ENCODE results near the gene ZGRF1.
A peak's percentile ranks its signal among the peaks of the same experiment; 100 is the strongest.
"Not testable (repeated sequence)": the region's sequence is repeated elsewhere in the genome, so short reads cannot be mapped to it uniquely, and the experiment has no call there.

ZGRF1 gene

GRCh38 chr4:112560084-112560483 is 76.6 kb downstream of the ZGRF1 start:
- DNase-seq (ENCODE audit: low read depth in 2 of 3, low spot score in 1 of 3): no peak

DNA sequence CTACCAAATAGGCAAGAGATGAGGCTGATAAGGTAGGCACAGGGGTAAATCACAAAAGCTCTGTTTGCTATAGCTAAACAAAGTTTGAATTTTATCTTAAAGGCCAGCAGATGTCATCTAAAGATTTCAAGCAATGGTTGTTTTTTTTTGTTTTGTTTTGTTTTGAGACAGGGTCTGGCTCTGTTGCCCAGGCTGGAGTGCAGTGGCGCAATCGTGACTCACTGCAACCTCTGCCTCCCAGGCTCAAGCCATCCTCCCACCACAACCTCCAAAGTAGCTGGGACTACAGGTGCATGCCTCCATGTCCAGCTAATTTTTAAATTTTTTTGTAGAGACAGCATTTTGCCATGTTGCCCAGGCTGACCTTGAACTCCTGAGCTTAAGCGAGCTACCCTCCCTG is 77.7 kb downstream of the ZGRF1 start:
- DNase-seq (ENCODE audit: low read depth in 2 of 3, low spot score in 1 of 3): no peak

GRCh38 chr4:112557676-112558411 is 78.9 kb downstream of the ZGRF1 start:
- no peak for DNase-seq (ENCODE audit: low read depth in 2 of 3, low spot score in 1 of 3)

GRCh38 chr4:112554271-112554670 is 82.4 kb downstream of the ZGRF1 start:
- not testable (repeated sequence) for DNase-seq (ENCODE audit: low read depth in 2 of 3, low spot score in 1 of 3)

DNA sequence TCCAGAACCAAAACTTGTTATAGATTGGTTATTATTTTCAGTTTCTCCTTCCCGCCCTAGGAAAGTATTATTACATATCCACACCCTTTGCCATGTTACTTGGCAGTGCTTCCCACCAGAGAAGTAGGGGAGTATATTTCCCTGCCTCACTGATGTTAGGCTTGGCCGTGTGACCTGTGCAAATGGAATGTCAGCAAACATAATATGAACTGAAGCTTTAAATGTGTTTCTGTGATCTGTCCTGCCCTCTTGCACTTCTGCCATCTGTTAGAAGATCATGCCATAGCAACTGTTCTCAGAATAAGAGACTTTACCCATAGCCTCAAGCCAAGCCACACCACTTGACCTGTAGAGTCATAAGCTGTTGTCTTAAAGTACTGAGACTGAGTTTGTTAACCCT is 84.0 kb downstream of the ZGRF1 start:
- no peak for DNase-seq (ENCODE audit: low read depth in 2 of 3, low spot score in 1 of 3)

- DNase-seq (ENCODE audit: low read depth in 2 of 3, low spot score in 1 of 3): no peak
Observed at GRCh38 chr4:112550728-112551127, 86.0 kb downstream of the ZGRF1 start.

DNA sequence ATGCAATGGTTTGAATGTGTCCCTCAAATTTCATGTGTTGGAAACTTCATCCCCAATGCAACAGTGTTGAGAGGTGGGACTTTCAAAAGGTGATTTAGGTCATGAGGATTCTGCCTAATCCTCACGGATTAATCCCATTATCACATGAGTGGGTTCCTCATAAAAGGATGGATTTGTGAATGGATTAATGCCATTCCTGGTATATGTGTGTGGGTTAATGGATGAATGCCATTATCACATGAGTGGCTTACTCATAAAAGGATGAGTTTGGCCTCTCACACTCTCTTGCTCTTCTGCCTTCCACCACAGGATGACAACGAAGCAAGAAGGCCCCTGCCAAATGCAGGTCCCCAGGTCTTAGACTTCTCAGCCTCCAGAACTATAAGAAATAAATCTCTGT is 90.2 kb downstream of the ZGRF1 start:
- DNase-seq (ENCODE audit: low read depth in 2 of 3, low spot score in 1 of 3): no peak

DNA sequence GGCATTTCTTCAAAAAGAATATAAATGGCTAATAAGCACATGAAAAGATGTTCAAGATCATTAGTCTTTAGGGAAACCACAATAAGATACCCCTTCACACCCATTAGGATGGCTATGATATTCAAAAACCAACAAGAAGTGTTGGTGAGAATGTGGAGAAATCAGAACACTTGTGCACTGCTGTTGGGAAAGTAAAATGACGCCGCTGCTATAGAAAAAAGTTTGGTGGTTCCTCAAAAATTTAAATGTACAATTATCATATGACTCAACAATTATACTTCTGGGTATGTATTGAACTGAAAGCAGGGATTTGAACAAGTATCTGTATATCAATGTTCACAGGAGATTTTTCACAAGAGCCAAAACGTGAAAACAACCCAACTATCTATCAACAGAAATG is 91.4 kb downstream of the ZGRF1 start:
- no peak for DNase-seq (ENCODE audit: low read depth in 2 of 3, low spot score in 1 of 3)

- DNase-seq (ENCODE audit: low read depth in 2 of 3, low spot score in 1 of 3): no peak
Observed at GRCh38 chr4:112540695-112541094, 96.0 kb downstream of the ZGRF1 start.

DNA sequence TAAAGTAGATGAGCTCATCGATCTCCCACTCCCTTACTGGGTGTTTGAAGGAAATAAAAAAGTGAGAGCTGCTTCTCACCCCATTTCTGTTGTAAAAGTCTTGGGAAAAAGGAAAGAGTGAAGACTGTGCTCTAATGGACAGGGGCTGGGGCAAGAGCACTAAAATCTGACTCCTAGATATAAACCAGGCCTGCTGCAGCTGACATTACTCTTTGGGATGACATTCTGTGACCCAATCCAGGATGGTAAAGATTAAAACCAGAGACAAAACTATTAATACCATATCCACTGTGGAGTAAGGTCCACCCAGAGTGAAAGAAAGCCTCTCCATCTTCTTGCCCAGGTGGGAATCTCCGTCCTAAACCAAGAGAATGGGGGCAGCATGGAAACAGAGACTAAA is 100.6 kb downstream of the ZGRF1 start:
- no peak for DNase-seq (ENCODE audit: low read depth in 2 of 3, low spot score in 1 of 3)

DNA sequence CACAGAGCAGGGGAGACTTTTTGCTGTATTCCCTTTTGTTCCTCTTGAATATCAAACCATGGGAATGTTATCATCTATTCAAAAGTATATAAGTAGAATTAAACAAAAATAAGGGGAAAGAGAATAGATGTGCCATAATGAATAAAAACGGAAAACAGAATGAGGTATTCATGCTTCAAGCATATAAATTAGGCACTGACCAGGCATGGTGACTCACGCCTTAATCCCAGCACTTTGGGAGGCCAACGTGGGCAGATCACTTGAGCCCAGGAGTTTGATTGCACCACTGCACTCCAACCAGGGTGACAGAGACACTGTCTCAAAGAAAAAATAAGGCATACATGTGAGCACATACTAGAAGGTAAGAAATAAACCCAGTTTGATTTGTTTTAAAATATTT is 104.4 kb downstream of the ZGRF1 start:
- DNase-seq (ENCODE audit: low read depth in 2 of 3, low spot score in 1 of 3): no peak

DNA sequence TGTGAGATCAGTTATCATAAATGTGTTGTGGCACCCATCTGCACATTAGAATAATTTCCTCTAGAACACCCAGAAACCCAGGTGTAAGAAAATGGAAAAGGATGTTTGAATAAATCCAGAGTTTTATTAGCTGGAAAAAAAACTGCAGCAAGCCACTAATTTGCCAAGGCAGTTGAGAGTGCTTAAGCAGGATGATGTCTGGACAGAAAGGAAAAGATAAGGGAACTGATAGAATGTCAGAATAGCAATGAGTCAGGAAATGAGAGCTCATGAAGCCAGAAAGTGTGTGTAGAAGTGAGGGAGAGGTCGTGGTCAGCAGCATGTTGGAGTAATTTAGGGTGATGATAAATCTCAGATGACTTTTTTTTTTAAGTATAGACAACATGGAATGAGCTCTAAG is 105.6 kb downstream of the ZGRF1 start:
- no peak for DNase-seq (ENCODE audit: low read depth in 2 of 3, low spot score in 1 of 3)

GRCh38 chr4:112526061-112526460 is 110.6 kb downstream of the ZGRF1 start:
- no peak for DNase-seq (ENCODE audit: low read depth in 2 of 3, low spot score in 1 of 3)

GRCh38 chr4:112523764-112524505 is 112.8 kb downstream of the ZGRF1 start:
- peak; percentile 51 to 69 (median 68) for DNase-seq (ENCODE audit: low read depth in 2 of 3, low spot score in 1 of 3)

- DNase-seq (ENCODE audit: low read depth in 2 of 3, low spot score in 1 of 3): no peak
Observed at GRCh38 chr4:112523008-112523721, 113.5 kb downstream of the ZGRF1 start.

DNA sequence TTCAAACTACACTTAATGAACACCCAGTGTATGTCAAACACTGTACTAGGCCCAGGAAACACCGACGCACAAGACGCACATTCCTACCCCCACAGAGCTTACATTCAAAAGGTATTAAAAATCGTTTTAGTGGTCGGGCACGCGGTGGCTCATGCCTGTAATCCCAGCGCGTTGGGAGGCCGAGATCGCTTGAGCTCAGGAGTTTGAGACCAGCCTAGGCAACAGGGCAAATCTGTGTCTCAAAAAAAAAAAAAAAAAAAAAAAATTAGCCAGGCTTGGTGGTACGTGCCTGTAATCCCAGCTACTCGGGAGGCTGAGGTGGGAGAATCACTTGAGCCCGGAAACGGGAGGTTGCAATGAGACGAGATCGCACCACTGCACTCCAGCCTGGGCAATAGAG is 114.3 kb downstream of the ZGRF1 start:
- not testable (repeated sequence) for DNase-seq (ENCODE audit: low read depth in 2 of 3, low spot score in 1 of 3)

DNA sequence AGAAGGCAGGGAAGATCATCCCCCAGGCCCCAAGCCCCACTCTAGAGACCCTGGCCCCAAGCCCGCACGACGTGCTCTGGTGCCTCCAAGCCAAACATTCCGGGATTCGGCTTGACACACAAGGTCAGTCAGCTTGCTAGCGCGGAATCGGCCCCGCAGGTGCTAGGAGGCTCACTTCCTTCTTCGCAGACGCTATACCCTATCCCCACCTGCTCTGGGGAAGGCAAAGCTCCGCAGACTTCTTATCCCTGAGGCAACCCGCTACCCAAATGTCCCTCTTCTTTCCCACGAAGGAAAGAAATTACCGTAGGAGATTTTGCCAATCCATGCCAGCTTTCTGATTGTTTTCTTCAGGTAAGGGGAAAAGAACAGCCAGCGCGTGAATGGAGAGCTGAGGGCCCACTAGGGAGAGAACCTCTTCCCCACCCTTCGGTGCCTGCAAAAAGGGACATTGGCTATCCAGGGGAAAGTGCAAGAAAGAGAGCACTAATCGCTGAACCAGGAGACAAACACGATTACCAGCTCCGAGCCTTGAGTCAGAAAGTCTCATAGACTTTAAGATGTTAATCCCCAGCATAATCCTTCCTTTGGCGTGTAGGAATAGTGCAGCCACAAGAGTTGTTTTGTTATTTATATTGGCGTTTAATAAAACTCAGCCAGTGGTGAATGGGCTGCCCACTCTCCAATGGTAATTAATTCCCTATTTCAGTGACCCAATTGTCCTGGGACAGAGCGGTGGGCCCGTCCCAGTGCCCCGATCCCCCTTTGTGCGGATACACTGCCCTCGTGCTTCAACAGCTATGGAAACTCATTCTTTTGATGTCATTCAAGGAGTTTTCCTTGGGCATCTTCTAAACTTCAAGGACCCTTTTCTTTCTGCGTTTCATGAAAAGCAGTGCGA is 115.3 kb downstream of the ZGRF1 start:
- DNase-seq (ENCODE audit: low read depth in 2 of 3, low spot score in 1 of 3): no peak

DNA sequence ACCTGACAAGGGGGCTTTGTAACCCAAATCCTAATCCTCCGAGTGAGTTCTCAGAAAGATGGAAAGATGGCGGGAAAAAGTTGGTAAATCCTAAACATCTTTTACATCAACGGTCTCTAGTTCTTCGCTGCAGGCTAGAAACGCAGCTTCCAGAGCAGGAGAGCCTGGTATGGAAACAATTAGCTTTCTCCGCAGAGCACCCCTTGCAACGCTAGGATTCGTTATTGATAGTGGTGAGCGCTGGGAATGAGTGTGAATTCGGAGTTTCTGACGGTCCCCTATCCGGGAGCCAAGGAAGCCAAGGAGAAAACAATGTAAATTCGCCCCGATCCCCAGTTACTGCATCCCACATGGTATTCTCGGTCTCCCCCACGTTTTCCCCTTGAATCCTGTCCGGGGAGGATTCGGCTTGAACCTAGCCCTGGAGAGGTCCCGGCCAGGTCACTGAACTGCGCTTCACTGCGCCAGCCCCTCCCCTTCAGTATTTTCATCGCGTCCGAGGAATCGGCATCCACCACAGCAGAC is 116.0 kb downstream of the ZGRF1 start:
- no peak for DNase-seq (ENCODE audit: low read depth in 2 of 3, low spot score in 1 of 3)

- DNase-seq (ENCODE audit: low read depth in 2 of 3, low spot score in 1 of 3): no peak
Observed at GRCh38 chr4:112519689-112520597, 116.8 kb downstream of the ZGRF1 start.

DNA sequence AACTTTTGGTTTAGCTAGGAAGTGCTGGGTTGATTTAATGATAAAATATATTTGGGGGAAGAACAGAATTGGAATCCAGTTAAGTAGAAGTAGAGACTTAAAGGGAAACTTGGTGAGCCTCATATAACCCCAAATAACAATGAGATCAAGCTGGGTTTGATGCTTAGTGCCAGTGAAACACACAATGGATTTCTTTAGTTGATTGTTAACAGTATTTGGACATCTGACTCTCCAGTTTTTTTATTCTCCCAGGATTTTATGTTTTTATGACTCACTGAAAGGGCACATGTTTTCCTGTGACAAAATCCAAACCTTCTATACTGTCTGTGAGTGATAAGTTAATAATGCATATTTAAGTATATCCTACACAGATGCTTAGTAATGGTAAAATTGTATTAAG is 118.0 kb downstream of the ZGRF1 start:
- no peak for DNase-seq (ENCODE audit: low read depth in 2 of 3, low spot score in 1 of 3)

All from stimulated activated CD4-positive, alpha-beta T cell treated with anti-CD3 and anti-CD28 coated beads, Interleukin-12 subunit alpha, Interleukin-12 subunit beta, amount 100 ng/mL, for 48 hours (primary cell).